OCI-LY7 (cell line): ENCODE measurements around the gene XRCC4. TPM values are rescaled to one million over a fixed set of nuclear protein-coding genes. Genes with fewer than 3 reads are reported as not detected.

Experiments used
- BruUV-seq: library from RNA; stranded (reverse); fragments of 400-500 nt; replicated peaks from 2 replicates; lab custom pipeline; 2021; lab: Mats Ljungman, UMichigan
- CTCF ChIA-PET: fragments of 300-600 bp; sonication (Branson Sonifier 250); formaldehyde crosslinking; loops from one replicate; lab custom pipeline; 2022; ENCODE audit warnings: antibody characterized with exemption; ENCODE audit not compliant: unreplicated experiment; lab: Charles Lee
- POLR2A ChIA-PET: fragments of 300-600 bp; sonication (Branson Sonifier 250); formaldehyde crosslinking; loops from one replicate; lab custom pipeline; 2022; ENCODE audit warnings: antibody characterized with exemption; lab: Charles Lee
- DNase-seq: peaks from one replicate; pipeline ENCODE4 v3.0.0-alpha.2; 2015; ENCODE audit warnings: low spot score
- H2AFZ ChIP-seq: fragments of 200-600 bp; sonication (generic), shearing (Covaris generic); 2 replicates; pipeline ENCODE4 v1.6.1; 2014; ENCODE audit warnings: mild to moderate bottlenecking, antibody characterized with exemption, low read length, moderate library complexity
- H3K27ac ChIP-seq: fragments of 200-600 bp; sonication (generic); 2 replicates; pipeline ENCODE4 v1.5.1; 2014; ENCODE audit warnings: mixed run types, low read depth, mild to moderate bottlenecking, moderate library complexity, low read length, inconsistent platforms; ENCODE audit not compliant: poor library complexity, severe bottlenecking
- H3K36me3 ChIP-seq: fragments of 200-600 bp; sonication (generic); 2 replicates; pipeline ENCODE4 v1.6.1; 2014; ENCODE audit warnings: mild to moderate bottlenecking, antibody characterized with exemption, low read length, moderate library complexity, mixed read lengths; ENCODE audit not compliant: insufficient read depth
- H3K4me1 ChIP-seq: fragments of 200-600 bp; sonication (generic); 2 replicates; pipeline ENCODE4 v1.5.1; 2014; ENCODE audit warnings: mild to moderate bottlenecking, low read length; ENCODE audit not compliant: insufficient read depth, poor library complexity, severe bottlenecking
- H3K4me2 ChIP-seq: fragments of 200-600 bp; sonication (generic); 2 replicates; pipeline ENCODE4 v1.6.1; 2014; ENCODE audit warnings: mild to moderate bottlenecking, low read length
- H3K4me3 ChIP-seq: fragments of 200-600 bp; sonication (generic); 2 replicates; pipeline ENCODE4 v1.5.1; 2014; ENCODE audit warnings: mild to moderate bottlenecking, low read depth, low read length; ENCODE audit not compliant: poor library complexity, severe bottlenecking
- H3K79me2 ChIP-seq: fragments of 200-600 bp; sonication (generic); 2 replicates; pipeline ENCODE4 v1.6.1; 2016; ENCODE audit warnings: low read depth, mild to moderate bottlenecking, low read length, moderate library complexity, mixed read lengths; ENCODE audit not compliant: insufficient read depth
- H3K9me2 ChIP-seq: fragments of 200-600 bp; sonication (generic); 2 replicates; pipeline ENCODE4 v1.6.1; 2016; ENCODE audit warnings: mild to moderate bottlenecking, low read length, mixed read lengths; ENCODE audit not compliant: insufficient read depth
- H3K9me3 ChIP-seq: fragments of 200-600 bp; sonication (generic); 2 replicates; pipeline ENCODE4 v1.6.1; 2014; ENCODE audit warnings: mild to moderate bottlenecking, mixed run types, low read length, mixed read lengths
- H4K20me1 ChIP-seq: fragments of 200-600 bp; sonication (generic); 2 replicates; pipeline ENCODE4 v1.6.1; 2014; ENCODE audit warnings: mild to moderate bottlenecking, antibody characterized with exemption, low read length, moderate library complexity, mixed read lengths; ENCODE audit not compliant: insufficient read depth
- CTCF ChIP-seq: fragments of 200-600 bp; sonication (generic); conservative IDR thresholded peaks from 2 replicates; pipeline ENCODE4 v1.5.1; 2014; ENCODE audit warnings: mild to moderate bottlenecking, antibody characterized with exemption, low read length, moderate library complexity, mixed read lengths
- EZH2phosphoT487 ChIP-seq: fragments of 200-600 bp; sonication (generic); IDR thresholded peaks from 2 replicates; pipeline ENCODE4 v1.6.1; 2018; ENCODE audit warnings: low read depth, borderline replicate concordance, mild to moderate bottlenecking, mixed run types, antibody characterized with exemption, low read length, moderate library complexity, mixed read lengths
- intact Hi-C: fragments of 100-400 bp; cut with micrococcal nuclease; formaldehyde crosslinking; loops from one replicate; pipeline ENCODE4 v1.10.0; 2022; ENCODE audit not compliant: unreplicated experiment
- total RNA-seq, 2 experiments: library from RNA; depleted of rRNA in 1 of 2; stranded (reverse); fragments of >200 nt in 1 of 2; shearing (Covaris generic) in 1 of 2; gene quantifications; 2 replicates each; pipeline ENCODE4 v1.2.3, GENCODE V29; 2014 to 2022

XRCC4 gene
- total RNA-seq, 2 experiments from 2014 or later = 14.5 to 23.3 TPM

- Histone ChIP-seq H3K9me3 (no peaks in the 10 kb centered on the region), H3K4me1 (peaks cover 5% of the 10 kb centered on the region), H3K4me2 (no peak overlapping the region), H3K4me3 (no peak overlapping the region), H3K79me2 (peaks cover 99% of the 10 kb centered on the region), H4K20me1 (peaks cover 7% of the 10 kb centered on the region), H3K27ac (no peak overlapping the region), H3K9me2 (no peaks in the 10 kb centered on the region), H3K36me3 (peaks cover 56% of the 10 kb centered on the region), H2AFZ (no peak overlapping the region)
- no peak for TF ChIP-seq CTCF
- intact Hi-C loops = no loop called here
- no TSS peak for BruUV-seq
- DNase-seq = no peak
- CTCF ChIA-PET = no interaction called here
- POLR2A ChIA-PET = interaction anchor here (1.0 to 2.0 kb wide), 2 partner anchors 9 to 14 kb away, joined by 3 to 4 read pairs; no protein-coding TSS in a partner anchor
Measured at GRCh38 chr5:83071286-83072051, 5.9 kb upstream of the XRCC4 start.

GRCh38 chr5:83072966-83073365, 4.4 kb upstream of the XRCC4 start:
- Histone ChIP-seq H3K79me2 (peaks cover 95% of the 10 kb centered on the region), H3K4me1 (peaks cover 5% of the 10 kb centered on the region), H3K4me2 (no peak overlapping the region), H3K36me3 (peaks cover 53% of the 10 kb centered on the region), H3K9me3 (no peaks in the 10 kb centered on the region), H3K9me2 (no peaks in the 10 kb centered on the region), H4K20me1 (peaks cover 7% of the 10 kb centered on the region), H3K4me3 (no peak overlapping the region), H3K27ac (no peak overlapping the region), H2AFZ (no peak overlapping the region)
- intact Hi-C loops = no loop called here
- no TSS peak for BruUV-seq
- CTCF ChIA-PET = no interaction called here
- no peak for DNase-seq
- no peak for TF ChIP-seq CTCF
- TF ChIP-seq EZH2phosphoT487 = no peak
- POLR2A ChIA-PET = interaction anchor here (0.6 to 2.0 kb wide), 2 partner anchors 11 to 76 kb away, joined by 3 to 4 read pairs; no protein-coding TSS in a partner anchor
